GM12872 (cell line): ENCODE results near the gene BCAS3.

Experiments
- TF ChIP-seq, protein P1 (sequence below): IDR thresholded peaks from 3 replicates; pipeline ENCODE4 v1.5.1; 2011; ENCODE audit warnings: low read depth, mild to moderate bottlenecking, low read length, moderate library complexity; ENCODE audit not compliant: insufficient read depth

Gene BCAS3

DNA sequence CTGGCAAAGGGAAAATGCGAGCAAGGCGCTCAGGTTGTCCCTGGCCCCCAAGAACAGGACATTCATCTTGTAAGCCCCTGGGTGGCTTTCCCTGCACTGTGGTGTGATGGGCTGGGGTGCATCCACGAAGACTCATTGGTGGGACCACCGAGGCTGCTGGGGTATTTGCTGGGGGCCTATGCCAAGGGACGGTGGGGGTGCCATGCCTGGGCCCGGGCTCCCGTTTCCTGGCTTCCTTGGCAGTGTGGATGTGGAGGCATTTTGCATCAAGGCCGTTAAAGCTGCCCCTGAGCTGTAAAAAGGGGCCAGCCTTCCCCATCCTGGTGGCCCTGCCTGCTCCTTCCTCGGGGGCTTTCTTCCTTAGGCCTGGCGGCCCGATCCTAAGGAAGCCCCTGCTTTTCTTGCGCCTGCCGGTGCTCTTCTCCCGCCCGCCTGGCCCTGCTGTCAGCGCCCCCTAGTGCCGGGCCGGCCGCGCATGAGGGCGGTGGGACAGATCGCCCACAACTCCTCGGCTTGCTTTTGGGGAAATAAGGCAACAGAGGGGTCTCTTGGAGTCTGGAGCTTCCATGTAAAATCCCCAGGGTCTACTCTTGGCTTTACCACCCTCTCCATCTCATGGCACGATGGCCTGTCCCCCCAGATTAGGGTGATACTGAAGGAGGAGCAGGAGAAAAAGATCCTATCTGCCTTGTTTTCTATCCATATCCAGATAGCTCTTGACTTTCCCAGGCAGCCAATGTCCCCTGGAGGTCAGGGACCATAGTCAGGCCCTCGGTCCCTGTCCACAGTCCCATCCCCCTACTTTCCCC lies 712.2 kb downstream of the BCAS3 start:
- TF ChIP-seq, protein P1, sequence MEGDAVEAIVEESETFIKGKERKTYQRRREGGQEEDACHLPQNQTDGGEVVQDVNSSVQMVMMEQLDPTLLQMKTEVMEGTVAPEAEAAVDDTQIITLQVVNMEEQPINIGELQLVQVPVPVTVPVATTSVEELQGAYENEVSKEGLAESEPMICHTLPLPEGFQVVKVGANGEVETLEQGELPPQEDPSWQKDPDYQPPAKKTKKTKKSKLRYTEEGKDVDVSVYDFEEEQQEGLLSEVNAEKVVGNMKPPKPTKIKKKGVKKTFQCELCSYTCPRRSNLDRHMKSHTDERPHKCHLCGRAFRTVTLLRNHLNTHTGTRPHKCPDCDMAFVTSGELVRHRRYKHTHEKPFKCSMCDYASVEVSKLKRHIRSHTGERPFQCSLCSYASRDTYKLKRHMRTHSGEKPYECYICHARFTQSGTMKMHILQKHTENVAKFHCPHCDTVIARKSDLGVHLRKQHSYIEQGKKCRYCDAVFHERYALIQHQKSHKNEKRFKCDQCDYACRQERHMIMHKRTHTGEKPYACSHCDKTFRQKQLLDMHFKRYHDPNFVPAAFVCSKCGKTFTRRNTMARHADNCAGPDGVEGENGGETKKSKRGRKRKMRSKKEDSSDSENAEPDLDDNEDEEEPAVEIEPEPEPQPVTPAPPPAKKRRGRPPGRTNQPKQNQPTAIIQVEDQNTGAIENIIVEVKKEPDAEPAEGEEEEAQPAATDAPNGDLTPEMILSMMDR, result peak; percentile 84

DNA sequence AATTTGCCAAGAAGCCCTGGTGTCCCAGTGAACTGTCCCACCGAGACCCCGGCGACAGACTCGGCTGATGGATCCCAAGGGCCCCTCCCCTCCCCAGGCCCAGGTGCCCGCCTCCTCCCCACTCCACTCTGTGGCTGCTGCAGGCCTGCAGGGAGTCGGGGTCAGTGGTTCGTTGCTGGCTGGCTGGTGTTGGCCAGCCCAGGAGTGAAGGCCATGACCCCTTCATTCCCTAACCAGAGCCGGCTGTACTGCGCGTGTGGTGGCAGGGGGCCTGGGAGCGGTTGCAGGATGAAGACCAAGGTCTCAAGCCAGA lies 712.8 kb downstream of the BCAS3 start:
- TF ChIP-seq, protein P1, result no peak

DNA sequence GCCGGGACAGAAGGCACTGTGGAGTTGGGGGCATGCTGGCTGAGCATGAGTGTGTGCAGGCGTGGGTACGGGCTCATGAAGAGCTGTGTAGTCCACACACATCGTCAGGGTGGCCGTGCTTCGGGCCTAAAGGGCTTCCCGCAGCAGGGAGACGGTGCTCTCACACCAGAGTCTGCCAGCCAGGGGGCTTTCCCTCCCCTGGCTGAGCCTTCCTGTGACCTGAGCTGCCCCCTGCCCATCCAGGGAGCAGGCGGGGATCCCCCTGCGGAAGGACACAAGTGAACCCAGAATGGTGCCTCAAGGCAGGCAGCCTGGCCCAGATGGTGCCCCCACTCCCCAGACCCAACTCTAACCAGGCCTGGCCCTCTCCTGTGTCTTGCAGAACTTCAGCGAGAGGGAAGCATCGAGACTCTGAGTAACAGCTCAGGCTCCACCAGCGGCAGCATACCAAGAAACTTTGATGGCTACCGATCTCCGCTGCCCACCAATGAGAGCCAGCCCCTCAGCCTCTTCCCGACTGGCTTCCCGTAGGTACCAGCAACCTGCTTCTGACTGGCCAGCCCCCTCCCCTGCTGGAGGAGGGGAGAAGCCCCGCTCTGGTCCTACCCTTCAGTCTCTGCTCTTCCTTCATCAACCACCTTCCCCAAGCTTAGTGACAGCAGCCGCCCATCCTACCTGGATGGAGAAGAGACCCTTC lies 714.1 kb downstream of the BCAS3 start:
- TF ChIP-seq, protein P1, result no peak

DNA sequence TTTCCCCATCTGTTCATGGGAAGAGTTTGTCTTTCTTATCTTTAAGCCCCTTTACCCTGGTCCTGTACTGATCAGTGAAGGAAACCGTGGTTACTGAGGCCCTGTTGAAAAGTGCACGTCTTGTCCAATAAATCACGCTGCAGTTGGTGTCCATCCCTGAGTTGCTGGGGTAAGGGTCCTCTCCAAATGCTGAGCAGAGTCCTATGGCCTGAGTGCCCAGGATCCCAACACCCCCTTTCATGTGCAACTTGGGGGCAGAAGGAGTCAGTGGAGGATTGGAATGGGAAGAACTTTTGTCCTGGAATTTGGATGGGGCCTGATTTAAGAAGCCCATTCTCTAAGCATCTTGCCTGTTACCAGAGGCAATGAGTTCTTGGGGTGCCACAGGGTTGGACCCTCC lies 715.0 kb downstream of the BCAS3 start:
- TF ChIP-seq, protein P1, result no peak

DNA sequence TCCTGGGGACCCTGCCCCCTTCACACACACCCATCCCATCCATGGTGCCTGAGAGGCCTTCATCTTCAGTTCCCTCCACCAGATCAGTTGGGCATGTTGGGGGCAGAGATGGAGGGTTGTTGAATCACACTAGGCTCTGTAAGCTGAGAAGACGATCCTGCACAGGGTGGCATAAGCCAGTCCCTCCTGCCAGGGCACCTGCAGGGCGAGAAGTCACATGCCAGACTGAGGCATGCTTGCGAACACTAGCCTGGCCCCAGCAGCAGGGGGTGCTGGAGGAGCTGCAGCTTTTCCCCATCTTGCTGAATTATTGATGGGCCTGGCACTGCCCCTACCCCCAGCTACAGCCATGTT lies 715.9 kb downstream of the BCAS3 start:
- TF ChIP-seq, protein P1, result peak; percentile 59

DNA sequence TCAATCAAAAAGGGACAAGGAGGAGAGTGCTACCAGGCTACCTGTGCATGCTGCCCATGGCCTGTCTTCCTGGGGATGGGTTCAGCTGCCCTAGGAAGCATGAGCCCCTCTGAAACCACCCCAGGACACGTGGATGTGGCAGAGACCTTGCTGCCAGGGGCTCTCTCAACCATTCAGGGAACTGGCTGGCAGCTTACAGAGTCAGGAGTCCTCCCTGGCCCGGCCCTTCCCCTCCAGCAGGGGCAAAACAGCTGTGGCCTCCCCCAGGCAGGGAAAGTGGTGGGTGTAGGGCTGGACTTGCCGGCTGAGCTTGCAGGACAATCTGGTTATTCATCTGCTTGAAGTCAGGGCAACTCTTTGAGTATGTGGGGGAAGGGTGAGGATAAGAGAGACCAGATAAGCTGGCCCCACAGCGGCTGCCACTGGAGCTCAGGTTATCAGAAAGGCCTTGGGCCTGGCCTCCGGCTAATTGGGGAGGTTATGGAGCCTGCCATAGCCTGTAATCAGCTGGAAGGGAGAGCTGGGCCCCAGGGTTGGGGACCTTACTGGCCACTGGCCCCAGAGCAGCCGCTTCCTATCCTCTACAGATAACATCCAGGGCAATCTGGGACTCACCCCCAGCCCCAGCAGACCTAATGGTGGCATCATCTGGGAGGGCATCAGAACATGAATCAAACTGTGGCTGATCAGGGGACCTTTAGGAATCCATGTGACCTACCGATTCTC lies 716.4 kb downstream of the BCAS3 start:
- TF ChIP-seq, protein P1, result no peak

DNA sequence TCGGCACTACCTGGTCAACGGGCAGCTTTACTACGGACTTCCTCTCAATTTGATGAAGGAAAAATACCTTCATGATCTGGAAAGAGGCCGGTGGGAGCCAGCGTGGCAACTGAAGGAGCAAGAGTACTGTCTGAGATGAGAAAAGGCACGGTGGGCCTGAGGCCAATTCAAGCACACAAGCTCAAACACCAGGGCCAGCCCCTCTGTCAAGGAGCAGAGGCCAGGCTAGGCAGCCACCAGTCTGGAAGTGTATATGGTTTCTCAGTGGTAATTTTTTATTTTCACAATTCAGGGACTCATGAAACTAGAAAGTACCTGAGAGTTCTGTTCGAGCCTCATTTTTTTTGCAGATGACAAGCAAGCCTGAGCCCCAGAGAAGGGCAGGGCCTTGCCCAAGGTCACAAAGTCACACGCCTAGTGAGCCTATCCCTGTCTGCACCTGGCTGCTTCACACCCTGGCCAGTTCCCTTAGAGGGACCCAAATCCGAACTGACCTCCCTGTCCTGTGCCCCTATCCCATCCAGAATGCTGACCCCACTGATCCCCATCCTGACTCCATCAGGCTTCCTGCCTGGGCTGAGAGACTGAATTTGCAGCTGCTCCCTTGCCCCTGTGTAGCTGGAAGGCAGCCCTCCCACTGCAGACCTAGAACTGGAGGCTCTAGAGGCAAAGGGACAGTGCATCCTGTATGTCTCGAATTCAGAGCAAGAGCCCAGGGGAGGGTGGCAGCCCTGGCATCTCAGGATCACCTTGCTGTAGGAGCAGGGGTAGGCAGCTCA lies 717.2 kb downstream of the BCAS3 start:
- TF ChIP-seq, protein P1, result no peak
